ENCODE results near the gene RPRML. TPM values are rescaled to one million over a fixed set of nuclear protein-coding genes. Genes with fewer than 3 reads are reported as not detected.

The RPRML gene
- polyA plus RNA-seq, 1 experiment = not detected

DNA sequence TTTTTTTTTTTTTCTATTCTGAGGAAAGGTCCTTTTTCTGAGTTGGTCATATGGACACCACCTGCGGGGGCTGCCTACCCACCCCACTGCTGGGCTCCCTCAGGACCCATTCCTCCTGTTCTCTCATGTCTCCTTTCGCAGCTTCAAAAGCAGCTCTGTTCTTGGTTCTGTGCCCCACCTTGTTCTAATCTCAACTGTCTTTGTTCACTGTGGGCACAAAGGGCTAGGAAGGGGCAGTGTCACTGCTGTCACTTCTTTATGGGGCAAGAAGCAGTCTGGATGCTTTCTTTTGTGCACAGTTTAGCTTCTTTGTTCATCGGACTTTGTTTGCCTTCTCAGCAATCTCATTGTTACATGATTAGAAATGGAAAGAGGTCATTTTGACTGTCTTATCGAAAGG lies 49.0 kb downstream of the RPRML start:
- Histone ChIP-seq H3K27me3 (ENCODE audit: control insufficient read depth, insufficient read depth, low read length) (no peaks in the 10 kb centered on the region), H3K9me3 (ENCODE audit: control insufficient read depth, insufficient read depth, low read length) (no peaks in the 10 kb centered on the region), H3K4me3 (ENCODE audit: low read depth, low read length) (no peak overlapping the region), H3K27ac (ENCODE audit: low read depth, low read length) (no peak overlapping the region)
- CTCF ChIA-PET = interaction anchor here (1.2 to 1.8 kb wide), 2 partner anchors 9 to 12 kb away, joined by 4 to 20 read pairs; no protein-coding TSS in a partner anchor
- DNase-seq (ENCODE audit: low read depth, low spot score) = no peak
- TF ChIP-seq, protein P1, sequence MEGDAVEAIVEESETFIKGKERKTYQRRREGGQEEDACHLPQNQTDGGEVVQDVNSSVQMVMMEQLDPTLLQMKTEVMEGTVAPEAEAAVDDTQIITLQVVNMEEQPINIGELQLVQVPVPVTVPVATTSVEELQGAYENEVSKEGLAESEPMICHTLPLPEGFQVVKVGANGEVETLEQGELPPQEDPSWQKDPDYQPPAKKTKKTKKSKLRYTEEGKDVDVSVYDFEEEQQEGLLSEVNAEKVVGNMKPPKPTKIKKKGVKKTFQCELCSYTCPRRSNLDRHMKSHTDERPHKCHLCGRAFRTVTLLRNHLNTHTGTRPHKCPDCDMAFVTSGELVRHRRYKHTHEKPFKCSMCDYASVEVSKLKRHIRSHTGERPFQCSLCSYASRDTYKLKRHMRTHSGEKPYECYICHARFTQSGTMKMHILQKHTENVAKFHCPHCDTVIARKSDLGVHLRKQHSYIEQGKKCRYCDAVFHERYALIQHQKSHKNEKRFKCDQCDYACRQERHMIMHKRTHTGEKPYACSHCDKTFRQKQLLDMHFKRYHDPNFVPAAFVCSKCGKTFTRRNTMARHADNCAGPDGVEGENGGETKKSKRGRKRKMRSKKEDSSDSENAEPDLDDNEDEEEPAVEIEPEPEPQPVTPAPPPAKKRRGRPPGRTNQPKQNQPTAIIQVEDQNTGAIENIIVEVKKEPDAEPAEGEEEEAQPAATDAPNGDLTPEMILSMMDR (IDR thresholded peaks at IDR 0.05; ENCODE audit: low read depth, low read length) = no peak
- POLR2A ChIA-PET = interaction anchor here (0.7 kb wide), 1 partner anchor 20 kb away, joined by 3 read pairs; no protein-coding TSS in a partner anchor

DNA sequence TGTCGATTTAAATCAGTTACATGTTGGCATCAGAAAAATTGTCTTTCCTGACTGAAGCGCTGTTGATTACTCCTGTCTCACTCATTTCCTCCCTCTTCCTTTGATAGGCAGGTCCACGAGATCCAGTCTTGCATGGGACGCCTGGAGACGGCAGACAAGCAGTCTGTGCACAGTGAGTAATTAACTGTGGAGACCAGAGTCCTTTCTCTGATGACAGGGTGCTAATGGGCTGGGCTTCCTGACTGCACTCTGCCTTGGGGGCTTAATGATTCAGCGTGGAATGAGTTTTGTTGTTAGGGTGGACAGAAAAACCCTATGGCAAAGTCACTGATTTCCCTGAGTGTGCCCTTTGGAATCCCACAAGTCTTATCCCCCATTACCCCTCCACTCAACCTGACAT lies 49.6 kb downstream of the RPRML start:
- ChIA-PET POLR2A (interaction anchor here (0.7 kb wide), 1 partner anchor 20 kb away, joined by 3 read pairs; no protein-coding TSS in a partner anchor), CTCF (interaction anchor here (1.8 kb wide), 1 partner anchor 12 kb away, joined by 20 read pairs; no protein-coding TSS in a partner anchor)
- Histone ChIP-seq H3K9me3 (ENCODE audit: control insufficient read depth, insufficient read depth, low read length) (no peaks in the 10 kb centered on the region), H3K27me3 (ENCODE audit: control insufficient read depth, insufficient read depth, low read length) (no peaks in the 10 kb centered on the region), H3K4me3 (ENCODE audit: low read depth, low read length) (no peak overlapping the region), H3K27ac (ENCODE audit: low read depth, low read length) (no peak overlapping the region)
- TF ChIP-seq, protein P1 (IDR thresholded peaks at IDR 0.05; ENCODE audit: low read depth, low read length) = no peak
- no peak for DNase-seq (ENCODE audit: low read depth, low spot score)

DNA sequence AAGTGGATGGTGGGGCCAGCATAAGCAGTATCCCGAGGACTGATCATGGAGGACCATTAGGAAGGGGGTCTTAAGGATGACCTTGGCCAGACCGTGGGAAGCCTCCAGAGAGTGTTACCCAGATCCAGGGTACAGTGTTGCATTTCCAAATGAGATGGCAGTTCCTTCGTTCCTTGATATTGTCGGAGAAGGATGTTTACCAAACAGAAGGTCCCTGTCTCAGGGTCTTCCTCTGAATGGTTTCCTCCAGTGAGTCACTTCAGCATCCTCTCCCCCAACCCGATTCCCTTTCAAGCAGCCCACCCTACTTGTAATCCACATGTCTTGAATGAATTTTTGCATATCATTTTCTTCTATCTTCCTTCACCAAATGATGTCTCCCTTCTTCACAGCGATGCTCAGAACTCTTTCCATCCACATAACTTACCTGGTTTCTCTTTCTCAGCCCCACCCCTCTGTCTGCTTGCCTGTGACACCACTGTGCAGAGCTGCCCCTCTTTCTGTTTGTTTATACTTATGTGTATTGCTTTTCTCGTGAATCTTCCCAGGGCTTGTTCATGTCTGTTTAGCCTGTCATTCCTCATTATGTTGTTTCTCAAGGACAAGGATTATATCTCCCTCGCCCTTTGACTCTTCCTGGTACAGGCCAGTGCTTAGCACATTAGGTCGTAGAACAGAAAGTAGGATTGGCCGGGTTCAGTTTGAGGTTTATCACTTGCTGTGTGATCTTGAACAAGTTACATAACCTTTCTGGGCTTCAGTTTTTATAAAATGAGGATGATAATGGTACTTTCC lies 50.4 kb downstream of the RPRML start:
- DNase-seq (ENCODE audit: low read depth, low spot score) = no peak
- Histone ChIP-seq H3K9me3 (ENCODE audit: control insufficient read depth, insufficient read depth, low read length) (no peaks in the 10 kb centered on the region), H3K27ac (ENCODE audit: low read depth, low read length) (no peak overlapping the region), H3K27me3 (ENCODE audit: control insufficient read depth, insufficient read depth, low read length) (no peaks in the 10 kb centered on the region), H3K4me3 (ENCODE audit: low read depth, low read length) (no peak overlapping the region)
- TF ChIP-seq, protein P1 (IDR thresholded peaks at IDR 0.05; ENCODE audit: low read depth, low read length) = no peak
- CTCF ChIA-PET = no interaction called here
- POLR2A ChIA-PET = no interaction called here

Small RNA genes lying within 50 kb of the gene (small RNA-seq; reads per million reads assigned to genes)
- gene MIR5089 (ENCODE audit: insufficient read length, low read depth) = not detected

Other genes with a start within 250 kb of the RPRML start
- 1.1 and 1.4 TPM in 2 replicates for gene WNT3, start 160.6 kb downstream of the RPRML start, polyA plus RNA-seq (2011; rRNA removed)
- not detected in 2 replicates for gene WNT9B, start 127.7 kb downstream of the RPRML start, polyA plus RNA-seq (2011; rRNA removed)
- 87.1 and 87.7 TPM in 2 replicates for gene GOSR2, start 56.1 kb downstream of the RPRML start, polyA plus RNA-seq (2011; rRNA removed)
- gene CDC27, start 210.0 kb upstream of the RPRML start, polyA plus RNA-seq (2011; rRNA removed) = 97.8 and 120 TPM in 2 replicates
- 0.17 and 0.19 TPM in 2 replicates for gene MYL4, start 230.1 kb upstream of the RPRML start, polyA plus RNA-seq (2011; rRNA removed)

Data from AG04450 (cell line).